Adrenal gland (tissue), 12 donors: Measurements from ENCODE around the gene M1AP. TPM values are rescaled to one million over a fixed set of nuclear protein-coding genes. Genes with fewer than 3 reads are reported as not detected.

Experiments
- DNase-seq, 7 donors: peaks; one replicate each; pipeline ENCODE4 v3.0.0-alpha.2; 2019 to 2020
- H3K27ac ChIP-seq, 5 donors: fragments of 200-600 bp; sonication (generic) in 4 of 5; 1 replicate in 3 of 5; 2 replicates in 2 of 5; pipeline versions ENCODE4 v1.5.1 to v1.8.0; 2016 to 2020; ENCODE audit warnings: mild to moderate bottlenecking in 1 of 5
- H3K27me3 ChIP-seq: fragments of 200-600 bp; 2 replicates; pipeline ENCODE4 v1.8.0; 2021
- H3K36me3 ChIP-seq, 2 donors: fragments of 200-600 bp; replicated peaks in 1 of 2; 1 replicate in 1 of 2; 2 replicates in 1 of 2; pipeline versions ENCODE4 v1.5.1 to v1.8.0; 2018 to 2022
- H3K4me1 ChIP-seq, 2 donors: fragments of 200-600 bp; replicated peaks in 1 of 2; 1 replicate in 1 of 2; 2 replicates in 1 of 2; pipeline versions ENCODE4 v1.5.1 to v1.8.0; 2018 to 2021
- H3K4me3 ChIP-seq, 4 donors: fragments of 200-600 bp; sonication (generic) in 3 of 4; one replicate each; pipeline ENCODE4 v1.5.1; 2016 to 2018
- H3K9me3 ChIP-seq, 3 donors: fragments of 200-600 bp; sonication (generic) in 1 of 3; replicated peaks in 1 of 3; 1 replicate in 2 of 3; 2 replicates in 1 of 3; pipeline versions ENCODE4 v1.5.1 to v1.8.0; 2016 to 2021
- CTCF ChIP-seq, 6 experiments: fragments of 450-650 bp in 4 of 6; fragments of 200-600 bp in 2 of 6; sonication (generic) in 1 of 6; IDR thresholded peaks; 1 replicate in 5 of 6; 2 replicates in 1 of 6; pipeline versions ENCODE4 v1.5.1 to v1.8.0; 2016 to 2021; ENCODE audit warnings: antibody characterized with exemption in 6 of 6, mild to moderate bottlenecking in 2 of 6, moderate library complexity in 1 of 6
- POLR2A ChIP-seq, 2 donors: fragments of 450-650 bp; IDR thresholded peaks; one replicate each; pipeline ENCODE4 v1.6.1; 2017; ENCODE audit warnings: antibody characterized with exemption in 2 of 2, mild to moderate bottlenecking in 2 of 2, moderate library complexity in 1 of 2
- WGBS, 4 donors: extraction: QIAGEN DNeasy Blood & Tissue Kit in 2 of 4; methylation state at CpG; one replicate each; pipeline versions ENCODE4 v1.1.5 to v1.1.7; 2013 to 2017; 5-methylcytosine and 5-hydroxymethylcytosine counted together
- intact Hi-C, 2 donors: fragments of 100-400 bp; cut with DNase I; formaldehyde crosslinking; loops; one replicate each; pipeline versions ENCODE4 v1.14.1 to v1.15.0; 2022 to 2023
- polyA plus RNA-seq, 3 donors: library from polyadenylated mRNA; stranded (reverse); fragments of 200-250 nt in 2 of 3; fragments of 350-450 nt in 1 of 3; fragmentation: Illumina TruSeq in 1 of 3; extraction: RNeasy Lipid Tissue Mini Kit (QIAGEN cat#74804) in 1 of 3; gene quantifications; one replicate each; pipeline ENCODE4 v1.2.3, GENCODE V29; 2013 to 2014
- total RNA-seq, 9 donors: library from RNA; depleted of rRNA in 4 of 9; stranded (reverse); fragments of >200 nt in 4 of 9; fragments of 120-200 nt in 1 of 9; fragmentation: NEBNext Ultra II Directional in 1 of 9; extraction: Animal tissue kit (Norgen Biotek cat#: 25700) in 1 of 9; gene quantifications; one replicate each; pipeline versions ENCODE4 v1.1.0 to v1.2.4, GENCODE V29; 2013 to 2023
- donor health status: healthy with polysubstance abuse.
- donor health status: Bipolar disorder and iron deficiency.
- donor health status: DM: yes; HTN: yes; CAD: no.
- donor health status: DM: no; HTN: no; CAD: no.
- donor health status: DM: no; HTN: no; CAD: no.
- donor health status: DM: yes; HTN: yes; CAD: no.

M1AP gene
- total and polyA plus RNA-seq, 12 donors = 0.47 to 2.2 (median 0.84) TPM; not detected in 1

- no peak for DNase-seq
- TF ChIP-seq POLR2A (IDR thresholded peaks at IDR 0.05) (no peak), CTCF (IDR thresholded peaks at IDR 0.05) (no peak)
- Histone ChIP-seq H3K4me3 (no peak overlapping the region), H3K4me1 (peaks cover 5 to 39% of the 10 kb centered on the region in 2 donors), H3K9me3 (no peaks in the 10 kb centered on the region), H3K36me3 (no peaks in the 10 kb centered on the region), H3K27ac (peak overlapping the region in 1 of 5 donors; percentile 89), H3K27me3 (no peaks in the 10 kb centered on the region)
- intact Hi-C loops = no loop called here
- 69 to 84% (median 82%) methylated on average over 12 to 21 of the region's 21 CpGs for WGBS, 4 donors
Measured at GRCh38 chr2:74551942-74552913, 95.9 kb downstream of the M1AP start.

GRCh38 chr2:74551530-74551929 lies 96.6 kb downstream of the M1AP start:
- no peak overlapping the region for H3K4me3 ChIP-seq
- TF ChIP-seq POLR2A (IDR thresholded peaks at IDR 0.05) (no peak), CTCF (IDR thresholded peaks at IDR 0.05) (no peak)
- no peak overlapping the region for H3K27ac ChIP-seq
- no peaks in the 10 kb centered on the region for H3K27me3 ChIP-seq
- H3K4me1 ChIP-seq = peaks cover 5 to 39% of the 10 kb centered on the region in 2 donors
- intact Hi-C loops = no loop called here
- H3K9me3 ChIP-seq = no peaks in the 10 kb centered on the region
- no peak for DNase-seq
- no peaks in the 10 kb centered on the region for H3K36me3 ChIP-seq

- intact Hi-C loops = no loop called here
- no peaks in the 10 kb centered on the region for H3K27me3 ChIP-seq
- TF ChIP-seq CTCF (IDR thresholded peaks at IDR 0.05) = no peak
- TF ChIP-seq POLR2A (IDR thresholded peaks at IDR 0.05) = no peak
- no peak overlapping the region for H3K4me3 ChIP-seq
- WGBS, 4 donors = 94 to 96% (median 95%) methylated on average over 7 of the region's 7 CpGs
- no peaks in the 10 kb centered on the region for H3K9me3 ChIP-seq
- no peak for DNase-seq
- H3K27ac ChIP-seq = no peak overlapping the region
- H3K36me3 ChIP-seq = no peaks in the 10 kb centered on the region
- H3K4me1 ChIP-seq = peaks cover 5 to 36% of the 10 kb centered on the region in 2 donors
Measured at GRCh38 chr2:74550231-74550630, 97.9 kb downstream of the M1AP start.

- Histone ChIP-seq H3K27me3 (no peaks in the 10 kb centered on the region), H3K4me1 (peaks cover 5 to 33% of the 10 kb centered on the region in 2 donors), H3K27ac (peak overlapping the region in 2 of 5 donors; percentile 22 to 55), H3K4me3 (peak overlapping the region in 2 of 4 donors; percentile 52 to 54), H3K36me3 (no peaks in the 10 kb centered on the region), H3K9me3 (no peaks in the 10 kb centered on the region)
- TF ChIP-seq CTCF (IDR thresholded peaks at IDR 0.05) (no peak), POLR2A (IDR thresholded peaks at IDR 0.05) (peak in 1 of 2 donors; percentile 9)
- peak in 6 of 7 donors; percentile 49 to 64 (median 56) for DNase-seq
- intact Hi-C loops = no loop called here
- WGBS, 4 donors = 10 to 20% (median 14%) methylated on average over 23 to 85 of the region's 85 CpGs
Measured at GRCh38 chr2:74548900-74549826, 99.0 kb downstream of the M1AP start.
